ENCODE measurements around the gene ACSBG1.

ACSBG1 gene

DNA sequence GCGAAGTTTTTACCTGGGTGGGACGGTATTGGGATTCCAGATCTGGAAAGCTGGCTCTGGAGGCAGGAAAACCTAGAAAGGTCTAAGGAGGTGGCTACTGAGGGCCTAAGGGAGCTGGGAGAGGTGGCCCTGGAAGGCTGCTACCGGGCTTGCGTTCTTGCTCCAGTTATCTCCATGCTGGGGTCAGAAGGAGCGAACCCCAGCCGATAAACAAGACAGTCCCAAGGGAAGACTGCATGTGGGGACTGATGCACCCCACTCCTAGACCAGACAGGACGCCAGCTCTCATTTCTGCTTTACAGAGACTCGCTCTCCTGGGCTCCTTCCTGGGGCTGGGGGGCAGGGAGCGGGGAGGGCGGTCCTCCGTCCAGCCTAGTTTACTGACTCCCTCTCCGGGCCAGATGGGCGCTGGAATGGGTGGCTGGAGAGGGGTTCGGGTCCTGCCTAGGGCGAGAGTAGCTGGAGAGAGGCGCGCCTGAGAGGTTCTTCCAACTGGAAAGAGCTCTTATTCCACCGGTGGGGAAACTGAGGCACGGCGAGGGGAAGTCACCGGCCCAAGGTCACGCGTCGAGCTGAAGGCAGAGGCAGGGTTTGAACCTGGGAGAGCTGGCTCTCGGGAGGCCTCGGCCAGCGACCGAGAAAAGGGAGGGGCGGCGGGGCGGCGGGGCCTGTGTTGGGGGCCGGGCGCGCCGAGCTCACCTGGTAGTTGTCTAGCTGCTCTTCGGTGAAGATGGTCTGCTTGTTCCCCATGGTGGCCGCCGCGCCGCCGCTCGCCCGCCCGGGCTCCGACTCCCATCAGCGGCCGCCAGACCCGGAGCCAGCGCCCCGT, 103.7 kb downstream of the ACSBG1 start:
- TF ChIP-seq EZH2 (IDR thresholded peaks at IDR 0.05; ENCODE audit: borderline replicate concordance, low read depth, low read length, severe bottlenecking): no peak
- TF ChIP-seq, protein P1, sequence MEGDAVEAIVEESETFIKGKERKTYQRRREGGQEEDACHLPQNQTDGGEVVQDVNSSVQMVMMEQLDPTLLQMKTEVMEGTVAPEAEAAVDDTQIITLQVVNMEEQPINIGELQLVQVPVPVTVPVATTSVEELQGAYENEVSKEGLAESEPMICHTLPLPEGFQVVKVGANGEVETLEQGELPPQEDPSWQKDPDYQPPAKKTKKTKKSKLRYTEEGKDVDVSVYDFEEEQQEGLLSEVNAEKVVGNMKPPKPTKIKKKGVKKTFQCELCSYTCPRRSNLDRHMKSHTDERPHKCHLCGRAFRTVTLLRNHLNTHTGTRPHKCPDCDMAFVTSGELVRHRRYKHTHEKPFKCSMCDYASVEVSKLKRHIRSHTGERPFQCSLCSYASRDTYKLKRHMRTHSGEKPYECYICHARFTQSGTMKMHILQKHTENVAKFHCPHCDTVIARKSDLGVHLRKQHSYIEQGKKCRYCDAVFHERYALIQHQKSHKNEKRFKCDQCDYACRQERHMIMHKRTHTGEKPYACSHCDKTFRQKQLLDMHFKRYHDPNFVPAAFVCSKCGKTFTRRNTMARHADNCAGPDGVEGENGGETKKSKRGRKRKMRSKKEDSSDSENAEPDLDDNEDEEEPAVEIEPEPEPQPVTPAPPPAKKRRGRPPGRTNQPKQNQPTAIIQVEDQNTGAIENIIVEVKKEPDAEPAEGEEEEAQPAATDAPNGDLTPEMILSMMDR (IDR thresholded peaks at IDR 0.05; ENCODE audit: borderline replicate concordance, extremely low read depth, low read length, poor library complexity, severe bottlenecking): no peak
- H3K36me3 ChIP-seq (ENCODE audit: insufficient read depth, low read length): no peaks in the 10 kb centered on the region
- DNase-seq: no peak
- no peak overlapping the region; the same call in 1 of the 2 replicates for H2AFZ ChIP-seq (ENCODE audit: low read depth, low read length)
- no peaks in the 10 kb centered on the region for H4K20me1 ChIP-seq (ENCODE audit: insufficient read depth, low read length)
- no peaks in the 10 kb centered on the region for H3K79me2 ChIP-seq (ENCODE audit: insufficient read depth, low read length)
- no peaks in the 10 kb centered on the region for H3K27me3 ChIP-seq (ENCODE audit: insufficient read depth, low read length, poor library complexity)
- no peak overlapping the region for H3K27ac ChIP-seq (ENCODE audit: low read length)
- H3K4me1 ChIP-seq (ENCODE audit: insufficient read depth, low read length): peaks cover 15% of the 10 kb centered on the region
- H3K9ac ChIP-seq (ENCODE audit: low read depth, low read length): no peak overlapping the region
- peak overlapping the region in 1 of 2 experiments; percentile 96; a peak in 1 of 4 replicates for H3K4me3 ChIP-seq (ENCODE audit: low read depth in 1 of 2, low read length in 2 of 2)
- no peak for ATAC-seq (ENCODE audit: insufficient read depth, low read depth)
- H3K4me2 ChIP-seq (ENCODE audit: insufficient read depth, low read length): peak overlapping the region; percentile 100
- no peaks in the 10 kb centered on the region for H3K9me3 ChIP-seq (ENCODE audit: insufficient read depth, low read length, severe bottlenecking)

DNA sequence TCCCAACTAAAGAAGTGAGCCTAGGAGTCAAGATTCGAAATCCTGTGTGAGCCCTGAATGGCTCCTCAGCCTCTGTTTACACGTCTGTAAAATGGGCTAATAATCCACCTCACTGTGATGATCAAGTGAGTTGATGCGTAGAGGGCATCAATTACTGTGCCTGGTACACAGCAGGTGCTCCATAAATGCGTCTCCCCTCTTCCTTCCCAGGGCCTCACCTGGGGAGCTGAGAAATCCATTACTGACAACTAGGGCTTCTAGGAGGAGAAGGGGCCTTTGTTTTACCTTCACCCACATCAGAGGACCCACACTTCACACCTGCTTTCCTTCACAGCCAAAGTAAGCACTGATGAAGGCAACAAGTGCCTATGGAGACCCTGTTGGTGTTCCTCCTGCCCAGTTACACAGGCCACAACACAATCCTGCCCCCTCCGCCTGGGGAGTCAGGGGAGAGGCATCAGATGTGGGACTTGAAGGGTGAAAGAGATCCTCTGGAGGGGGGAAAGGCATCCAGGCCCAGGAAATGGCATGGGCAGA, 104.5 kb downstream of the ACSBG1 start:
- DNase-seq (no peak), ATAC-seq (ENCODE audit: insufficient read depth, low read depth) (no peak)
- H3K36me3 ChIP-seq (ENCODE audit: insufficient read depth, low read length): no peaks in the 10 kb centered on the region
- H3K9ac ChIP-seq (ENCODE audit: low read depth, low read length): no peak overlapping the region
- H3K27me3 ChIP-seq (ENCODE audit: insufficient read depth, low read length, poor library complexity): no peaks in the 10 kb centered on the region
- H3K4me3 ChIP-seq (ENCODE audit: low read depth in 1 of 2, low read length in 2 of 2): no peak overlapping the region
- H2AFZ ChIP-seq (ENCODE audit: low read depth, low read length): no peak overlapping the region; the same call in 1 of the 2 replicates
- H3K9me3 ChIP-seq (ENCODE audit: insufficient read depth, low read length, severe bottlenecking): no peaks in the 10 kb centered on the region
- no peaks in the 10 kb centered on the region for H4K20me1 ChIP-seq (ENCODE audit: insufficient read depth, low read length)
- no peak overlapping the region for H3K4me2 ChIP-seq (ENCODE audit: insufficient read depth, low read length)
- H3K4me1 ChIP-seq (ENCODE audit: insufficient read depth, low read length): peaks cover 15% of the 10 kb centered on the region
- H3K27ac ChIP-seq (ENCODE audit: low read length): no peak overlapping the region
- H3K79me2 ChIP-seq (ENCODE audit: insufficient read depth, low read length): no peaks in the 10 kb centered on the region
- TF ChIP-seq, protein P1 (IDR thresholded peaks at IDR 0.05; ENCODE audit: borderline replicate concordance, extremely low read depth, low read length, poor library complexity, severe bottlenecking): no peak
- no peak for TF ChIP-seq EZH2 (IDR thresholded peaks at IDR 0.05; ENCODE audit: borderline replicate concordance, low read depth, low read length, severe bottlenecking)

DNA sequence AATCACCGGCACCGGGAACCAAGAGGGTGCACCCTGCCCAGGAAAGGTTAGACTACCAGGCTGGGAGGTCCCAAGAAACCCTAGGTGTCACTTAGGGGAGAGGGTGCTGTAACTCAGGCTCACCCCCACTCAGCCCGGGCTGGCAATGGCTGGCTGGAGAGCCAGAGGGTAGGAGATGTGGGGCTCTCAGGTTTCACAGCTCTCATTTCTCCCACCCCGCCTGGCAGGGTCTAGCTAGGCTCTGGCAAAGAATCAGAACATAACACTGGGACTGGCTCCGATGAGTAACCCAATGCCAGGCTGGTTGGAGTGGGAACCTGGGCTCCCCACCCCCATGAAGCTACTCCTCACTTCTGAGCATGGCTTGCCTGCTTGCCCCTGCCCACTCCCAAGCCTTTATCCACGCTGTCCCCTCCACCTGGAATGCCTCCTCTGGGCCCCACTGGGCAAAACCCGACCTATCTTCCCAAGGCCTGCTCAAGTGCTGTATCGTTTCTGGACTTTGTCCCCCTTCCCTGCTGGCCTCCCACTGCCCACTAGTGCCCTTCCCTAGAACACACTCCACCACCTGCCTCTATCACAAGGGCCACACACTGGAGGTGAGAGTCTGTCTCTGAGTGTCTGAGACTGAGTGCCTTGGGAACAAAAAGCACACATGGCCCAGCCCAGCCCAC, 105.2 kb downstream of the ACSBG1 start:
- Histone ChIP-seq H3K79me2 (ENCODE audit: insufficient read depth, low read length) (no peaks in the 10 kb centered on the region), H2AFZ (ENCODE audit: low read depth, low read length) (no peak overlapping the region), H4K20me1 (ENCODE audit: insufficient read depth, low read length) (no peaks in the 10 kb centered on the region), H3K4me2 (ENCODE audit: insufficient read depth, low read length) (no peak overlapping the region), H3K9me3 (ENCODE audit: insufficient read depth, low read length, severe bottlenecking) (no peaks in the 10 kb centered on the region), H3K27me3 (ENCODE audit: insufficient read depth, low read length, poor library complexity) (no peaks in the 10 kb centered on the region), H3K9ac (ENCODE audit: low read depth, low read length) (no peak overlapping the region), H3K27ac (ENCODE audit: low read length) (no peak overlapping the region), H3K36me3 (ENCODE audit: insufficient read depth, low read length) (no peaks in the 10 kb centered on the region), H3K4me3 (ENCODE audit: low read depth in 1 of 2, low read length in 2 of 2) (no peak overlapping the region), H3K4me1 (ENCODE audit: insufficient read depth, low read length) (peaks cover 15% of the 10 kb centered on the region)
- ATAC-seq (ENCODE audit: insufficient read depth, low read depth) (no peak), DNase-seq (no peak)
- TF ChIP-seq, protein P1 (IDR thresholded peaks at IDR 0.05; ENCODE audit: borderline replicate concordance, extremely low read depth, low read length, poor library complexity, severe bottlenecking): no peak
- TF ChIP-seq EZH2 (IDR thresholded peaks at IDR 0.05; ENCODE audit: borderline replicate concordance, low read depth, low read length, severe bottlenecking): no peak

Data from DND-41 (cell line).